ENCODE results near the gene ATOH8. TPM values are rescaled to one million over a fixed set of nuclear protein-coding genes. Genes with fewer than 3 reads are reported as not detected.

Gene ATOH8
- total RNA-seq, 1 donor from 2014 or later = 0.79 TPM

DNA sequence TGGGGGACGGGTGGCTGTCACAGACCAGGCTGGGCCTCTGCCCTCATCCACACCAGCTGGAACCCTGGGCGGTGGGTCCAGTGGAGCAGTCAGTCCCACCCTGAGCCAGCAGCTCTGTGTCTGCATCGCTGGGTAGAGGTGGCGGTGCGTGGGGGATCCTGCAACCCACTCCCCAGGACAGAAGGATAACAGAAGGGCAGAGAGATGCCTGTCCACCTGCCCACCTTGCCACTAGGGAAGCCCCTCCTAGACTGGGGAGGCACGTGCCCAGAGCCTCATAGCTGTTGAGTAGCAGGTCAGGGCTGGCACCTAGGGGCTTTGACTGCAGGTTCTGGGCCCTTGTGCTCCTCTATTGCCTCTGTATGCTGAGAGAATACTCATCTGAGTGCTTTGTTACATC, 2.4 kb downstream of the ATOH8 start:
- FAIRE-seq (no peak), DNase-seq (ENCODE audit: low read depth) (no peak)
- H3K36me3 ChIP-seq (ENCODE audit: control insufficient read depth, insufficient read depth, low read length) = no peaks in the 10 kb centered on the region
- H3K4me3 ChIP-seq (ENCODE audit: low read depth, low read length) = no peak overlapping the region
- peaks cover 55% of the 10 kb centered on the region for H3K27me3 ChIP-seq (ENCODE audit: control insufficient read depth, insufficient read depth, low read length)
- TF ChIP-seq, protein P1, sequence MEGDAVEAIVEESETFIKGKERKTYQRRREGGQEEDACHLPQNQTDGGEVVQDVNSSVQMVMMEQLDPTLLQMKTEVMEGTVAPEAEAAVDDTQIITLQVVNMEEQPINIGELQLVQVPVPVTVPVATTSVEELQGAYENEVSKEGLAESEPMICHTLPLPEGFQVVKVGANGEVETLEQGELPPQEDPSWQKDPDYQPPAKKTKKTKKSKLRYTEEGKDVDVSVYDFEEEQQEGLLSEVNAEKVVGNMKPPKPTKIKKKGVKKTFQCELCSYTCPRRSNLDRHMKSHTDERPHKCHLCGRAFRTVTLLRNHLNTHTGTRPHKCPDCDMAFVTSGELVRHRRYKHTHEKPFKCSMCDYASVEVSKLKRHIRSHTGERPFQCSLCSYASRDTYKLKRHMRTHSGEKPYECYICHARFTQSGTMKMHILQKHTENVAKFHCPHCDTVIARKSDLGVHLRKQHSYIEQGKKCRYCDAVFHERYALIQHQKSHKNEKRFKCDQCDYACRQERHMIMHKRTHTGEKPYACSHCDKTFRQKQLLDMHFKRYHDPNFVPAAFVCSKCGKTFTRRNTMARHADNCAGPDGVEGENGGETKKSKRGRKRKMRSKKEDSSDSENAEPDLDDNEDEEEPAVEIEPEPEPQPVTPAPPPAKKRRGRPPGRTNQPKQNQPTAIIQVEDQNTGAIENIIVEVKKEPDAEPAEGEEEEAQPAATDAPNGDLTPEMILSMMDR (IDR thresholded peaks at IDR 0.05; ENCODE audit: insufficient read depth, low read length, severe bottlenecking) = no peak

DNA sequence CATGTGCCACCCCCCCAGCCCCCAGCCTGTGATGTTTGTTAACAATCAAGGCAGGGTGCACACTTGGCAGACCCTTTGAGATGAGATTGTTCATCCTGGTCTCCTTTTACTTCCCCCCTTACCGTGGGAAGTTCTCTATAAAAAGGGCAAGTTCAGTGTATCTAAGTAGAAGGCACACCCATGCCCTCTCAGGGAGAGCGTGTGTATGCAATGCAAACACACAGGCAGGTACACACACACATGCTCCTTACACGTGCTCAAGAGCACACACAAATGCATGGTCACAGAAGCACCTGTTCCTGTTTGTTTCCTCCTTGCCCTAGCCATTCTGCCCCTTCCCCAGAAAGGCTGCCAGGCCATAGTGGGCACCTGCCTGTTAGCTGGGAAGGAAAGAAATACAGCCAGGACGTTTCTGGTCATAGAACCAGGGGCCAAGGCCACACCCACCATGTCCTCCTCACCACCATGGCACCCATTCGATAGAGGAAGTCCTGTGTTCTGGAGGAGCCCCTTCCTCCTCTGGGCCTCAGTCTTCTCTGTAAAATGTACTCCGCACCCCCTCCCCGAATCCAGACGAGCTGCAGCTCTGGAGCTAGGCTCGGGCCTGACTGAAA, 3.1 kb downstream of the ATOH8 start:
- TF ChIP-seq, protein P1 (IDR thresholded peaks at IDR 0.05; ENCODE audit: insufficient read depth, low read length, severe bottlenecking) = no peak
- DNase-seq (ENCODE audit: low read depth) (no peak), FAIRE-seq (no peak)
- no peaks in the 10 kb centered on the region for H3K36me3 ChIP-seq (ENCODE audit: control insufficient read depth, insufficient read depth, low read length)
- no peak overlapping the region for H3K4me3 ChIP-seq (ENCODE audit: low read depth, low read length)
- peaks cover 56% of the 10 kb centered on the region for H3K27me3 ChIP-seq (ENCODE audit: control insufficient read depth, insufficient read depth, low read length)

DNA sequence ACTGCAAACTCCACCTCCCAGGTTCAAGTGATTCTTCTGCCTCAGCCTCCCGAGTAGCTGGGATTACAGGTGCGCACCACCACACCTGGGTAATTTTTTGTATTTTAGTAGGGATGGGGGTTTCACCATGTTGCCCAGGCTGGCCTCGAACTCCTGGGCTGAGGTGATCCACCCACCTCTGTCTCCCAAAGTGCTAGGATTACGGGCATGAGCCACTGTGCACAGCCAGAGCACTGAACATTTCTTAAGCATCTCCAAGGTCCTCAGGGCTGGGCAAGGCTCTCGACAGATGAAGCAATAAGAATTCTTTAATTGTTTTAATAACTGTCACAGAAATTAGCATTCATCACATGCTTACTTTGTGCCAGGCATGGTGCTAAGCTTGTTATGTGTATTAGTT, 4.1 kb downstream of the ATOH8 start:
- no peak overlapping the region for H3K4me3 ChIP-seq (ENCODE audit: low read depth, low read length)
- no peak for FAIRE-seq
- TF ChIP-seq, protein P1 (IDR thresholded peaks at IDR 0.05; ENCODE audit: insufficient read depth, low read length, severe bottlenecking) = no peak
- H3K27me3 ChIP-seq (ENCODE audit: control insufficient read depth, insufficient read depth, low read length) = peaks cover 54% of the 10 kb centered on the region
- H3K36me3 ChIP-seq (ENCODE audit: control insufficient read depth, insufficient read depth, low read length) = no peaks in the 10 kb centered on the region
- DNase-seq (ENCODE audit: low read depth) = no peak

DNA sequence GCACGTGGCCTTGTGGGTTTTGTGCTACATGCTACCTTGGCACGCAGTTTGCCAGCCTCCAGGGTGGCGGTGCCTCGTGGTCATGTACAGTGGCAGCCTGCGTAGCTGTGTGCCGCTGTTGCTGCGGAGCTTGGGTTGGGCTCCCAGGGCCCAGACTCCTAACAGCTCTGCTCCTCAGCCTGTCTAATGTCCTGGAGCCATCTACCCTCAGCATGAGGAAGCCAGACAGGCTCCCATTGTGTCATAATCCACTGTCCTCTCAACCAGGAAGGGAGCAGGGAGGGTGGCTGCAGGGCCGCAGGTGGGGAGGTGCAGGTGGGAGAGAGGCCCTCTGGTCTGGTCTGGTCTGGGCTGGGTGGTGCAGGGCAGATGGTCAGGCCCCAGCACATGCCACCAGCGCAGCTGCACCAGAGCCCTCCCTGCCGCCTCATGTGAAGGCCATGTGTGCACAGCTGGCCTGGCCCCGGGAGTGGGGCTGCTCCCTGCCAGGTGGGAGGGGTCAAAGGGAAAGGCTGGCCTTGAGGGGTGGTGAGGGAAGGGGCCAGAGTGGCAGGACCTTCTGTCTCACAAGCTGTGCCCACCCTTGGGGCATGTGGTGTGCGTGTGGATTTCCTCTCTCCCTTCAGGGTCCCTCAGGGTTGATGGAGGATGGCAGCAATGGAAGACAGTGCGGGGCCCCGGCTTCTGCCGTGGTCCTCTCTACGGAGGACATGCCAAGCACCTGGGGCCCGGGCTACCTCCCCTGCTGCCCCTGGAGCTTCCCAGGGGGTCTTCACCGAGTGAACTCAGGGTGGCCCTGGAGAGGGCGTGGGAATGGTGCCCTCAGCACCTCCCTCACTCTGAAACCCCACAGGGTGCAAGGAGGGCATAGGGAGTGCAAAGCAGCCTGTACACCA, 4.8 kb downstream of the ATOH8 start:
- H3K27me3 ChIP-seq (ENCODE audit: control insufficient read depth, insufficient read depth, low read length) = peaks cover 50% of the 10 kb centered on the region
- no peak for FAIRE-seq
- no peak overlapping the region for H3K4me3 ChIP-seq (ENCODE audit: low read depth, low read length)
- TF ChIP-seq, protein P1 (IDR thresholded peaks at IDR 0.05; ENCODE audit: insufficient read depth, low read length, severe bottlenecking) = no peak
- DNase-seq (ENCODE audit: low read depth) = no peak
- no peaks in the 10 kb centered on the region for H3K36me3 ChIP-seq (ENCODE audit: control insufficient read depth, insufficient read depth, low read length)

DNA sequence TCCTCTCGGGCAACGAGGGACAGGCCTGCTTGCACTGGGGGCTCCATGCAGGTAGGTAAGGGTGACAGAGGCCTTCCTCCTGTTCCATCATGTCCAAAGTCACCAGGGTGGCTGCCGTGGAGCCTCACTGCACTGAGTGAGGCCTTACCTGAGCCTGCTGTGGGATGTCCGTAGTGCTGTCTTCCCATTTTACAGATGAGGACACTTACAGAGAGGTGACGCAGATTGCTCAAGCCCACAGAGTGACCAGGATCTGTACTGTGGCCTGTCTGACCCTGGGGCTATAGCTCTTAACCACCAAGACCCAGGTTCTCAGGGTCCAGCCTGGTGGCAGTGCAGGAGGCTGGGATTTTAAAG, 5.4 kb downstream of the ATOH8 start:
- FAIRE-seq (no peak), DNase-seq (ENCODE audit: low read depth) (no peak)
- Histone ChIP-seq H3K27me3 (ENCODE audit: control insufficient read depth, insufficient read depth, low read length) (peaks cover 53% of the 10 kb centered on the region), H3K4me3 (ENCODE audit: low read depth, low read length) (no peak overlapping the region), H3K36me3 (ENCODE audit: control insufficient read depth, insufficient read depth, low read length) (no peaks in the 10 kb centered on the region)
- TF ChIP-seq, protein P1 (IDR thresholded peaks at IDR 0.05; ENCODE audit: insufficient read depth, low read length, severe bottlenecking) = no peak
